DMS114 treated with DMSO at 0.1 percent for 48 hours (cell line): Measurements from ENCODE around the gene CDK5R2.
"Not testable (repeated sequence)": the region's sequence is repeated elsewhere in the genome, so short reads cannot be mapped to it uniquely, and the experiment has no call there.

Source experiments
- DNase-seq: peaks from one replicate; lab custom pipeline; 2025; ENCODE audit not compliant: unreplicated experiment; lab: John Stamatoyannopoulos, UW

CDK5R2 gene

GRCh38 chr2:218959141-218959731 is at the start of gene CDK5R2:
TSS of gene CDK5R2 (plus strand) at chr2:218959666. CDS start at chr2:218959821, 155 bp downstream.
- peak; percentile 81 for DNase-seq

GRCh38 chr2:218910741-218911140 is 48.7 kb upstream of the CDK5R2 start:
- no peak for DNase-seq

- DNase-seq, result no peak
Measured at GRCh38 chr2:218920504-218920903, 39.0 kb upstream of the CDK5R2 start.

DNA sequence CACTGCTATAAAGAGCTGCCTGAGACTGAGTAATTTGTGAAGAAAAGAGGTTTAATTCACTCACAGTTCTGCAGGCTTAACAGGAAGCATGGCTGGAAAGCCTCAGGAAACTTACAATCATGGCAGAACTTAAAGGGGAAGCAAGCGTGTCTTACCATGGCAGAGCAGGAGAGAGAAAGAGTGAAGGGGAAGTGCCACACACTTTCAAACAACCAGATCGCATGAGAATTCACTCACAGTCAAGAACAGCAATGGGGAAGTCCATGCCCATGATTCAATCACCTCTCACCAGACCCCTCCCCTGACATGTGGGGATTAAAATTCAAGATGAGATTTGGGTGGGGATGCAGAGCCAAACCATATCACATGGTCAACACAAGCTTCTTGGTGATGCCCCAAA is 34.7 kb upstream of the CDK5R2 start:
- no peak for DNase-seq

GRCh38 chr2:218925434-218925833 is 34.0 kb upstream of the CDK5R2 start:
- no peak for DNase-seq

- no peak for DNase-seq
Measured at GRCh38 chr2:218927422-218927821, 32.0 kb upstream of the CDK5R2 start.

- DNase-seq, result no peak
Measured at GRCh38 chr2:218927876-218928275, 31.6 kb upstream of the CDK5R2 start.

DNA sequence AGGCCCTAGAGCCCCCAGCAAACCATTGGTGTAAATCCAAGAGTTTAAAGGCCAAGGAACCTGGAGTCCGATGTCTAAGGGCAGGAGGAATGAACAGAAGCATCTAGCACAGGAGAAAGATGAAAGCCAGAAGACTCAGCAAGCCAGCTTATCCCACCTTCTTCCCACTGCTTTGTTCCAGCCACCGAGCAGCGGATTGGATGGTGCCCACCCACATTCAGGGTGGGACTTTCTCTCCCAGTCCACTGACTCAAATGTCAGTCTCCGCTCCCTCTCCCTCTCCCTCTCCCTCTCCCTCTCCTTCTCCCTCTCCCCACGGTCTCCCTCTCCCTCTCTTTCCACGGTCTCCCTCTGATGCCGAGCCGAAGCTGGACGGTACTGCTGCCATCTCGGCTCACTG is 29.0 kb upstream of the CDK5R2 start:
- DNase-seq, result not testable (repeated sequence)

- not testable (repeated sequence) for DNase-seq
Measured at GRCh38 chr2:218931751-218932150, 27.7 kb upstream of the CDK5R2 start.

GRCh38 chr2:218944759-218945404 is 14.6 kb upstream of the CDK5R2 start:
- DNase-seq, result no peak

DNA sequence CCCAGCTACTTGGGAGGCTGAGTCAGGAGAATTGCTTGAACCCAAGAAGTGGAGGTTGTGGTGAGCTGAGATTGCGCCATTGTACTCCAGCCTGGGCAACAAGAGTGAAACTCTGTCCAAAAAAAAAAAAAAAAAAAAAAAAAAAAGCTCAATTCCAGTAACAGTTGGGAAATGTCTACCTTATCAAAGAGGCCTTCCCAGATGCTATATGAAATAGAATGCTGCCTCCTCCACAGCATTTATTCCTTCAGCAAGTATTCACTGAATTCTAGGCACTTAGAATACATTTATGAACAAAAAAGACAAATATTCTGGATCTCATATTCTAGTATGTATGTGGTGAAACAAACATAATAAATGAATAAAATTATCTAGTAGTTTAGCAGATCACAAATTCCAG is 12.8 kb upstream of the CDK5R2 start:
- DNase-seq, result no peak

DNA sequence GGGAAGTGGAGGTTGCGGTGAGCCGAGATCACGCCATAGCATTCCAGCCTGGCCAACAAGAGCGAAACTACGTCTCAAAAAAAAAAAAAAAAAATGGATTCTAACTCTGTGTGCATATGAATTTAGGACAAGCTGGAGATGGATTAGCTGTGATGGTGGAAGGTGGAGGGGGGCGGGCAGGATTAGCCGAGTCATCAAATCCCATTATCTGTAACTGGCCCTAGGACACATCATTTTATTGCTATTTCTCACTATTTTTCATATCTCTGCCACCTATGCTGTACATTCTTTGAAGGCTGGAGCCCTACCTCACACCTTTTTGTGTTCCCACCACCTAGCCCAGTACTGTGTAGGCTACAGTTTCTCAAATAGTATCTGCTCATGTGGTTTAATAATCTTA is 7.3 kb upstream of the CDK5R2 start:
- no peak for DNase-seq

- DNase-seq, result no peak
Measured at GRCh38 chr2:218953366-218953954, 6.0 kb upstream of the CDK5R2 start.

GRCh38 chr2:218954541-218955300 is 4.7 kb upstream of the CDK5R2 start:
- DNase-seq, result no peak

- DNase-seq, result no peak
Measured at GRCh38 chr2:218956039-218956438, 3.4 kb upstream of the CDK5R2 start.

DNA sequence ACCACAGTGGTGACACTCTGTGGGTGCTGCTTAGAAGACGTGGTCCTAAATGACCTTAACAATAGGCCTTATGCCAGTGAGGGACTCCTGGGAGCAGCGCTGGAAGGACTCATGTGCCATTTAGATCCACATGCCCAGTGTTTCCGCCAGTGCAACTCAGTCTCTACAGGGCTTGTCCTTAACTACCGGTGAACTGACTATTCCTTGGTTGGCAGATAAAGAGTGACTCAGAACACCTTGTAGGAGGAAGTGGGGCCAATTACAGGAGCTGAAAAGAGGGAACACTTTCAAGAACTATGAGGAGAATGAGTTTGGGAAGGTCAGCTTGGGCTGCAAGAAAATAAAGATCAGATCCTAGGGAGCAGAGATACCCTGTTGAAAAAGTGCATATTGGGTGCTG is 1.8 kb upstream of the CDK5R2 start:
- DNase-seq, result no peak

- no peak for DNase-seq
Measured at GRCh38 chr2:218958276-218958675, 1.2 kb upstream of the CDK5R2 start.

DNA sequence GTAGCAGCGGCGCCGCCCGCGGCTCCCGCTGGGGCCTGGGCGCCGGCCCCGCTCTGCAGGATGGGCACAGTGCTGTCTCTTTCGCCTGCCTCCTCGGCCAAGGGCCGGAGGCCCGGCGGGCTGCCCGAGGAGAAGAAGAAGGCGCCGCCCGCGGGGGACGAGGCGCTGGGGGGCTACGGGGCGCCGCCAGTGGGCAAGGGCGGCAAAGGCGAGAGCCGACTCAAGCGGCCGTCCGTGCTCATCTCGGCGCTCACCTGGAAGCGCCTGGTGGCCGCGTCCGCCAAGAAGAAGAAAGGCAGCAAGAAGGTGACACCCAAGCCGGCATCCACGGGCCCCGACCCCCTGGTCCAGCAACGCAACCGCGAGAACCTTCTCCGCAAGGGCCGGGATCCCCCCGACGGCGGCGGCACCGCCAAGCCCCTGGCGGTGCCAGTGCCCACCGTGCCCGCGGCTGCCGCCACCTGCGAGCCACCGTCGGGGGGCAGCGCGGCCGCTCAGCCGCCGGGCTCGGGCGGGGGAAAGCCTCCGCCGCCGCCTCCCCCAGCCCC is 369 bp downstream of the CDK5R2 start:
- no peak for DNase-seq

DNA sequence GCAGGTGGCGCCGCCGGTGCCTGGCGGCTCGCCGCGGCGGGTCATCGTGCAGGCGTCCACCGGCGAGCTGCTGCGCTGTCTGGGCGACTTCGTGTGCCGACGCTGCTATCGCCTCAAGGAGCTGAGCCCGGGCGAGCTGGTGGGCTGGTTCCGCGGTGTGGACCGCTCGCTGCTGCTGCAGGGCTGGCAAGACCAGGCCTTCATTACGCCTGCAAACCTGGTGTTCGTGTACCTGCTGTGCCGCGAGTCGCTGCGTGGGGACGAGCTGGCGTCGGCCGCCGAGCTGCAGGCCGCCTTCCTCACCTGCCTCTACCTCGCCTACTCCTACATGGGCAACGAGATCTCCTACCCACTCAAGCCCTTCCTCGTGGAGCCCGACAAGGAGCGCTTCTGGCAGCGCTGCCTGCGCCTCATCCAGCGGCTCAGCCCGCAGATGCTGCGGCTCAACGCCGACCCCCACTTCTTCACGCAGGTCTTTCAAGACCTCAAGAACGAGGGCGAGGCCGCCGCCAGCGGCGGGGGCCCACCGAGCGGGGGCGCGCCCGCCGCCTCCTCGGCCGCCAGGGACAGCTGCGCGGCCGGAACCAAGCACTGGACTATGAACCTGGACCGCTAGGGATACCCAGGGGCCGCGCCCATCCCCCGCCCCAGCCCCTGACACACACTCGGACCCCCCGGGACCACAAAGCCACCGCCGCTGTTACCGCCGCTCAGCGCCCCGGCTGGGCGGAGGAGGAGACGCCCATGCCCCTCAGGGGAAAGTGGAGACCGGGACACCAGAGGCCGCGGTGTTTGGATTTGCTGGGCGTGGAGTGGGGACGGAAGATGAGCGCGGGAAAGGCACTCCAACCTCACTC is 1.1 kb downstream of the CDK5R2 start:
- DNase-seq, result no peak

- DNase-seq, result no peak
Measured at GRCh38 chr2:218961229-218961628, 1.8 kb downstream of the CDK5R2 start.
